Effector memory CD8-positive, alpha-beta T cell (primary cell): ENCODE results near the gene TMEM86B.
A peak's percentile ranks its signal among the peaks of the same experiment; 100 is the strongest.

Experiments used
- ATAC-seq: fragments of 150-1000 bp; cut with Tn5 transposase; replicated peaks from 2 replicates; pipeline ENCODE4 v1.10.0; 2021; ENCODE audit warnings: mild to moderate bottlenecking, moderate library complexity
- DNase-seq, 3 experiments: peaks; one replicate each; pipeline ENCODE4 v3.0.0; 2021
- H3K27ac Mint-ChIP-seq, 2 donors: one replicate each; pipeline ENCODE4 v1.8.0; 2022; ENCODE audit warnings: mild to moderate bottlenecking in 2 of 2, mixed read lengths in 2 of 2, moderate library complexity in 2 of 2
- H3K27me3 Mint-ChIP-seq, 2 donors: one replicate each; pipeline ENCODE4 v1.8.0; 2022; ENCODE audit warnings: mixed read lengths in 2 of 2
- H3K36me3 Mint-ChIP-seq: one replicate; pipeline ENCODE4 v1.8.0; 2022; ENCODE audit warnings: mild to moderate bottlenecking, moderate library complexity, mixed read lengths; ENCODE audit not compliant: insufficient read depth
- H3K4me1 Mint-ChIP-seq, 2 donors: one replicate each; pipeline ENCODE4 v1.8.0; 2022; ENCODE audit warnings: low read depth in 2 of 2, mixed read lengths in 2 of 2
- H3K4me3 Mint-ChIP-seq, 2 donors: one replicate each; pipeline ENCODE4 v1.8.0; 2022; ENCODE audit warnings: mild to moderate bottlenecking in 2 of 2, mixed read lengths in 2 of 2, moderate library complexity in 2 of 2
- H3K9me3 Mint-ChIP-seq, 2 donors: one replicate each; pipeline ENCODE4 v1.8.0; 2022; ENCODE audit warnings: mixed read lengths in 2 of 2

TMEM86B gene

DNA sequence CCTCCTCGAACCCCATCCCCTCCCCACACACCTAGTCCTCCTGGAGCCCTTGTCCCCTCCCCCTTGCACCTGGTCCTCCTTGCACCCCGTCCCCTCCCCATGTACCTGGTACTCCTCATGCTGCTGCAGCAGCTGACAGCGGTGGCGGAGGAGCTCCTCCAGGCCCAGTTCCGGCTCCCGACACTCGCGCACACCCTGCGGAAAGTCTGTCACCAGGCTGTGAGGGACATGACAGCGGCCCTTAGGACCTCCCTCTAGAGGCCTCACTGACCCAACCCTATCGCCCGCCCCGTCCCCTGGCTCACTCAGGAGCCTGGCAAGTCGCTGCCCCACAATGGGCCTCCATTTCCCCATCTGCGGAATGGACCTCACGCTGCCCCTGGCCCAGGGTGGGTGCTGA is 36.6 kb upstream of the TMEM86B start:
- Mint-ChIP-seq H3K27me3 (no peaks in the 10 kb centered on the region), H3K36me3 (peaks cover 19% of the 10 kb centered on the region), H3K4me1 (peaks cover 7 to 9% of the 10 kb centered on the region in 2 donors), H3K27ac (no peak overlapping the region), H3K9me3 (peaks cover 6 to 8% of the 10 kb centered on the region in 2 donors), H3K4me3 (no peak overlapping the region)
- no peak for DNase-seq
- ATAC-seq, result no peak

DNA sequence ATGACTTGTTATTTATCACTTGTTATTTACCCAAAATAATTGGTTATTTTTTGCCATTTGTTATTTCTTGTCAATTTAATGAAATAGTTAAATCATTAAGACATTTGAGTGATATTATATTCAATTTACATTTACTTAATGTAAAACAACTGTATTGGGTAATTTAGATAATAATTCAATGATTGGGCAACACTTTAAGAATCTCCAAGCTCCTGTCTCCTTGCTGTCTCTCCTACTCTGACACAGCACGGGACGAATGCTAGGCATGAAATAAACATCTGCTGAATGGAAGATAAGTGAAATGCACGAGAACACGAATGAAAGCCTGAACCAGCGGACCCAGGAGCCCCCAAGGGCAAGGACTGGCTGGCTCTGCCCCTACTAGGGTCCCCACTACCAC is 36.0 kb upstream of the TMEM86B start:
- Mint-ChIP-seq H3K4me3 (no peak overlapping the region), H3K27me3 (no peaks in the 10 kb centered on the region), H3K27ac (no peak overlapping the region), H3K9me3 (peaks cover 6 to 8% of the 10 kb centered on the region in 2 donors), H3K36me3 (peaks cover 22% of the 10 kb centered on the region), H3K4me1 (peaks cover 9 to 11% of the 10 kb centered on the region in 2 donors)
- DNase-seq (no peak), ATAC-seq (no peak)

- peak overlapping the region in 1 of 2 donors; percentile 13 for H3K27ac Mint-ChIP-seq
- ATAC-seq (no peak), DNase-seq (no peak)
- no peaks in the 10 kb centered on the region for H3K27me3 Mint-ChIP-seq
- peaks cover 6 to 8% of the 10 kb centered on the region in 2 donors for H3K9me3 Mint-ChIP-seq
- peaks cover 33% of the 10 kb centered on the region for H3K36me3 Mint-ChIP-seq
- H3K4me1 Mint-ChIP-seq, result peaks cover 18 to 22% of the 10 kb centered on the region in 2 donors
- no peak overlapping the region for H3K4me3 Mint-ChIP-seq
These were observed 33.8 kb upstream of the TMEM86B start for GRCh38 chr19:55262359-55262758.

GRCh38 chr19:55261671-55262126 is 33.1 kb upstream of the TMEM86B start:
- ATAC-seq, result no peak
- no peak overlapping the region for H3K4me3 Mint-ChIP-seq

GRCh38 chr19:55259540-55260210 is 31.1 kb upstream of the TMEM86B start:
- H3K4me1 Mint-ChIP-seq, result peaks cover 35 to 41% of the 10 kb centered on the region in 2 donors
- DNase-seq (no peak), ATAC-seq (no peak)
- peaks cover 34% of the 10 kb centered on the region for H3K36me3 Mint-ChIP-seq
- peak overlapping the region; percentile 91 to 93 for H3K4me3 Mint-ChIP-seq
- H3K27ac Mint-ChIP-seq, result peak overlapping the region; percentile 97 to 98
- H3K9me3 Mint-ChIP-seq, result no peaks in the 10 kb centered on the region
- no peaks in the 10 kb centered on the region for H3K27me3 Mint-ChIP-seq

More at GRCh38 chr19:55261671-55262126, 33.1 kb upstream of the TMEM86B start:
- DNase-seq, result no peak
- Mint-ChIP-seq H3K36me3 (peaks cover 38% of the 10 kb centered on the region), H3K27me3 (no peaks in the 10 kb centered on the region), H3K27ac (peak overlapping the region in 1 of 2 donors; percentile 13), H3K9me3 (peaks cover 6 to 7% of the 10 kb centered on the region in 2 donors), H3K4me1 (peaks cover 25 to 27% of the 10 kb centered on the region in 2 donors)

DNA sequence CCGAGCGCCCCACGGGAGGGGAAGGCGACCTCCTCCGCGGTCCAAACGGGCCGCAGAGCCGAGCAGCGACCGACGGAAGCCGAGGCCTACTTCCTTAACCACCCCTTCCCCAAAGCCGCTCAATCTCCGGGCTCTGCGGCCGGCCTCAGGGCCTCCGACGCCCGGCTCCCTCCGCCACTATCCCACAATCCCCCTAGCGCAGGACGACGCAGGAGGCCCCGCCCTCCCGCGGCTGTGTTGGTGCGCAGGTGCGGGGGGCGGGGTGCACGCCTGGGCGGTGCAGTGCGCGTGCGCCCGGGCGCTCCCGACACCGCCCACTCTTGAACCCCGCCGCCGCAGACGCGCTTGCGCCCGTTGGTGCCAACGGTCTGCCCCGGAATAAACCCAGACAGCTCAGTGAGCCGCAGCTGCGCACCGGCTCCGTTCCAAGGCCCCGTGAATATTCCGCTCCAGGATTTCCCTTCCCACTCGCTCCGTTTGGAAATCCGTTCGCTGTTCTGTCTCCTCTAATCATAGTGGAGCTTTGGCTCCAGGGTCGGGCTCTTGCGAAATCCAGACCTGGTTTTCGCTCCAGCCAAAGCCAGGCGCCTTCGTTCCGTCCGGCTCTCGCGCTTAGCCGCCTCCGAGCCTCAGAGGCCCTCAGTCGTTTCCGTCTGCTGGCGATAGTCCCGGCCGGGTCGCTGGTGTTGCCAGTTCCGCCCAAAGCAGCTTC is 30.4 kb upstream of the TMEM86B start, which contains the start of gene PPP6R1:
Gene PPP6R1, minus strand, starts transcription at position 190 of the 712 bp plus-strand sequence. CDS start 11,914 bp downstream, outside the sequence.
- Mint-ChIP-seq H3K4me3 (peak within 1 kb of the TSS; percentile 93 to 96), H3K36me3 (peaks cover 37% of the 10 kb centered on the region), H3K9me3 (no peaks in the 10 kb centered on the region), H3K27ac (peak within 1 kb of the TSS; percentile 97 to 98), H3K27me3 (no peaks in the 10 kb centered on the region), H3K4me1 (peaks cover 42 to 47% of the 10 kb centered on the region in 2 donors)
- ATAC-seq (peak; percentile 70), DNase-seq (peak; percentile 90 to 97 (median 93))

DNA sequence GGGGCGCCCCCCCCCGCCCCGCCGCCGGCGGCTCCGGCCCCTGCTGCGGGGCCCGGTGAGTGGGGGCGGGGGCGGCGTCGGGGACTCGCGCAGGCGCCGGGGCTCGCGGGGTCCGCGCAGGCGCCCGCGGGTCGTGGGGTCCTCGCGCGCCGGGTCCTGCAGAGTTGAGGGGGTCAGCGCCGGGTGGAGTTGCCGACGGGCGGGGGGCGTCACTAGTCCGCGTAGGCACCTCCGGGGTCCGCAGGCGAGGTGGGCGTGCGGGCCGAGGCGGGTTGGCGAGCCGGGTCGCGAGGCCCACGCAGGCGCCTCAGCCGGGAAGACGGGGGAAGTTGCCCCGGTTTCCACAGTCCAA is 29.9 kb upstream of the TMEM86B start:
- ATAC-seq (peak; percentile 5), DNase-seq (peak in 1 of 3 experiments; percentile 41)
- H3K4me1 Mint-ChIP-seq, result peaks cover 47 to 53% of the 10 kb centered on the region in 2 donors

GRCh38 chr19:55257461-55258420 is 29.2 kb upstream of the TMEM86B start:
- ATAC-seq (no peak), DNase-seq (peak in 1 of 3 experiments; percentile 23)
- H3K9me3 Mint-ChIP-seq, result no peaks in the 10 kb centered on the region
- H3K27ac Mint-ChIP-seq, result peak overlapping the region; percentile 96 to 97
- peaks cover 50 to 60% of the 10 kb centered on the region in 2 donors for H3K4me1 Mint-ChIP-seq
- H3K4me3 Mint-ChIP-seq, result peak overlapping the region; percentile 93 to 96
- H3K36me3 Mint-ChIP-seq, result peaks cover 40% of the 10 kb centered on the region
- no peaks in the 10 kb centered on the region for H3K27me3 Mint-ChIP-seq

More for the DNA sequence above, 29.9 kb upstream of the TMEM86B start:
- Mint-ChIP-seq H3K27ac (peak overlapping the region; percentile 97 to 98), H3K36me3 (peaks cover 40% of the 10 kb centered on the region), H3K27me3 (no peaks in the 10 kb centered on the region), H3K9me3 (no peaks in the 10 kb centered on the region), H3K4me3 (peak overlapping the region; percentile 93 to 96)

DNA sequence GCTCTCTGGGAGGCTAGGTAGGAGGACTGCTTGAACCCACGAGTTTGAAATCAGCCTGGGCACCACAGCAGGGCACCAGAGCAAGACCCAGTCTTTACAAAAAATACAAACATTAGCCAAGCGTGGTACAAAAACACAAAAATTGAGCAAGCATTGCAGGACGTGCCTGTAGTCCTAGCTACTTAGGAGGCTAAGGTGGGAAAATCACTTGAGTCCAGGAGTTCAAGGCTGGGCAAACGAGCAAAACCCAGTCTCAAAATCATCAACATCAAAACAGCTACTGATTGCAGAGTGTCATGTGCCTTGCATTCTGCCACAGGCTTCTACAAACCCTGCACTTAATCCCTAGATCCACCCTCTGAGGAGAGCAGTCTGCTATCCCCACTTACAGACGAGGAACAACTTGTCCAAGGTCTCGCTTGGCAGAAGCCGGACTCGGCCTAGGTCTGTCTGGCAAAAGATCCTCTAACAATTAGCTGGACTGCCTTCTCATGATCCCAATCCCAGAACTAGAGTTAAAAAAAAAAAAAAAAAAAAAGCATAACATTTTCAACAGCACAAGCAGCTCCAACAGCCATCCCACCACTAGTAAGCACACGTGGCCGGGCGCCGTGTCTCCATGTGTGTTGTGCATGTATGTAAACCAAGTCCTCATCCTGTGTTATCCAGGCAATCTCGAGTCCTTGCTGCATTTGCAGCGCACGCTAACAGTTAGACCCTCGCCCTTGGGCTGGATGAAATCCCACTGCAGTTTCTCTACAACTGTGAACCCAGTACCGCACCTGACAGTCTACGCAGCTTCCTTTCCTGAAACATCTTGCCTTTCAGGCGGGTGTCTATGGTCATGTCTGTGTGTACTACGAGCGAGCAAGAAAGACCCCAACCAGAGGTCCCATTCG is 28.2 kb upstream of the TMEM86B start:
- H3K27ac Mint-ChIP-seq, result peak overlapping the region; percentile 96 to 97
- H3K27me3 Mint-ChIP-seq, result no peaks in the 10 kb centered on the region
- H3K36me3 Mint-ChIP-seq, result peaks cover 45% of the 10 kb centered on the region
- peak overlapping the region; percentile 93 to 96 for H3K4me3 Mint-ChIP-seq
- no peaks in the 10 kb centered on the region for H3K9me3 Mint-ChIP-seq
- no peak for DNase-seq
- no peak for ATAC-seq
- H3K4me1 Mint-ChIP-seq, result peaks cover 51 to 63% of the 10 kb centered on the region in 2 donors

DNA sequence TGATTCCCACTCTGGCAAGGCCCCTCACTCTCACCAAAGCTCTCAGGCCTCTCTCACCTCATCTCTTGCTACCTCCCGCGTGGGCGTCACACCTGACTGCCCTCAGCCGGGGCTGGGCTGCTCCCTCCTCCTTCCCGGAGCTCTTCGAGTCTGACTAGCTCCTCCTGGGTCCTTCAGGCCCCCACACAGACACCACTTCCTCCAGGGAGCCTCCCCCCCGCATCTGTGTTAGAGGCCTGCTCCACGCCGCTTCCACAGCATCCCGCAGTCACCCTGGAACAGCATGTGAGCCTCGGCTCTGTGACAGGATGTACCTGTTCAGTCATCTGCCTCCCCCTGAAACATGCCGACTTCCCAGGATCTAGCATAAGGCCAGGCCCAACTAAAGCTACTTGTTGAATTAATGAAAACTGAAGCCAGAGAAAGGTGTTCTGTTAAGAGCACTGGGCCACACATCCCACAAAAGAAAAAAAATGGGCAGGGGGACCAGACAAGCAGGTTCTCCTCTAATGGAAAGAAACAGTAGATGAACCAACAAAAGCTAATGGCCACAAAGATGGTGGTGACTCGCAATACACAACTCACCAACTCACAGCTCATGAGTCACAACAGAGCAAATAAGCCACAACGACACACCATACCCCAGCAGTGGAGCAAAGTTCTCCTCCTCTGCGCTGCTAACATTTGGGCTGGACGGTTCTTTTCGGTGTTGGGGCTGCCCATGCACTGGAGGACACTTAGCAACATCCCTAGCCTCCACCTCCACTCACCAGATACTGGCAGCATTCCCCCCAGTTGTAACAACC is 27.3 kb upstream of the TMEM86B start:
- DNase-seq (peak in 2 of 3 experiments; percentile 30 to 38), ATAC-seq (no peak)
- H3K36me3 Mint-ChIP-seq, result peaks cover 47% of the 10 kb centered on the region
- no peaks in the 10 kb centered on the region for H3K27me3 Mint-ChIP-seq
- H3K4me3 Mint-ChIP-seq, result peak overlapping the region; percentile 93 to 96
- no peaks in the 10 kb centered on the region for H3K9me3 Mint-ChIP-seq
- H3K4me1 Mint-ChIP-seq, result peaks cover 61 to 73% of the 10 kb centered on the region in 2 donors
- peak overlapping the region; percentile 96 to 97 for H3K27ac Mint-ChIP-seq

DNA sequence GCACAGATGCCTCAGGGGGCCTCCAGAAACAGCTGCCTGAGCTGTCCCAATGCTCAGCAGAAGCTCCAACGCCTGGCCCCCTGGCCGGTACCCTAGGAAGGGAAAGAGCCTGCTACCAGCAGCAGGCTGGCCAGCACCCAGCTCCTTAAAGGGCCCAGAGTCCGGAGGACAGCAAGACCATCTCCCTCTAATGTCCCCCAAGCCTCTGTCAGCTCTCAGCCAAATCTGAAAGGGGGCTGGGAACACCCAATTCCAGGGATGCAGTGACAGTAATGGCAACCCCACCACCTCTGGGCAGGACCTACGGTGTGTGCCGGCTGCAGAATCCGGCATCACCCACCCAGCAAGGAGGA is 26.0 kb upstream of the TMEM86B start:
- H3K9me3 Mint-ChIP-seq, result no peaks in the 10 kb centered on the region
- peak overlapping the region; percentile 96 to 97 for H3K27ac Mint-ChIP-seq
- peaks cover 45% of the 10 kb centered on the region for H3K36me3 Mint-ChIP-seq
- no peak for DNase-seq
- H3K27me3 Mint-ChIP-seq, result no peaks in the 10 kb centered on the region
- peak overlapping the region; percentile 93 to 96 for H3K4me3 Mint-ChIP-seq
- no peak for ATAC-seq
- peaks cover 65 to 73% of the 10 kb centered on the region in 2 donors for H3K4me1 Mint-ChIP-seq
